HG02588 (cell line): Measurements from ENCODE around the gene USP35.
"Not testable (repeated sequence)": the region's sequence is repeated elsewhere in the genome, so short reads cannot be mapped to it uniquely, and the experiment has no call there.

Experiments
- ATAC-seq: cut with Tn5 transposase; IDR thresholded peaks from one replicate; pipeline ENCODE4 v1.9.1; 2021; ENCODE audit warnings: mild to moderate bottlenecking, moderate library complexity; ENCODE audit not compliant: unreplicated experiment

The USP35 gene

DNA sequence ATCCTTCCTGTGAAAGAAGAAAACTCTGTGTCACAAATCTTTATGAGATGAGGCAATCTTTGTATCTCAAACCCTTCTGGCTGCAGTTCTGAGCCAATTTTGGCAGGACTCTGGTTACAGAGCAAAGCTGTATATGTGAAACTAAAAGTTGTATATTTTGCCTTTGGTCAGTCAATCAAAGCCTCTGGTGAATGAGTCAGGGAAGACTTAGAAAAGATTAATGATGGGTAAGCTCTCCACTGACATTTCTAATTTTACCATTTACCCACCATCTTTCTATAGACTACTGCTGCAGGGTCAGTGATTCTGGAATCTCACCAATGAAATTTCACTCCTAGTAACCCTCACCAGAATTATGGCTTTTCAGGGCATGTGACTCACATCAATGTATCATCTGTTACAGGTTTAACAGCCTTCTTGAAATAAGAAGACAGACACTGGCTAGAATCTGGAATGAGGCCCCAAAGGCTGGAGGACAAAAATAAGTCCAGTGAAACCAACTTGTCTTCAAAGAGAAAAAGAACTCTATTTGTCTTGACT, 43.3 kb downstream of the USP35 start:
- ATAC-seq: no peak

DNA sequence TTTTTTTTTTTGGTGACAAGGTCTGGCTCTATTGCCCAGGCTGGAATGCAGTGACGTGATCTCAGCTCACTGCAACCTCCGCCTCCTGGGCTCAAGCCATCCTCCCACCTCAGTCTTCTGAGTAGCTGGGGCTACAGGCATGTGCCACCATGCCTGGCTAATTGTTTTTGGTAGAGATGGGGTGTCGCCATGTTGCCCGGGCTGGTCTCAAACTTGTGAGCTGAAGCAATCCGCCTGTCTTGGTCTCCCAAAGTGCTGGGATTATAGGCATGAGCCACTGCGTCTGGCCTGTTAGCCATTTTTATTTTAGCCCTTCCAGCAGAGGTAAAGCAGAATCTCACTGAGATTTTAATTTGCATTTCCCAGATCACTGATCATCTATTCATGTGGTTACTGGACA, 44.3 kb downstream of the USP35 start:
- ATAC-seq: not testable (repeated sequence)

DNA sequence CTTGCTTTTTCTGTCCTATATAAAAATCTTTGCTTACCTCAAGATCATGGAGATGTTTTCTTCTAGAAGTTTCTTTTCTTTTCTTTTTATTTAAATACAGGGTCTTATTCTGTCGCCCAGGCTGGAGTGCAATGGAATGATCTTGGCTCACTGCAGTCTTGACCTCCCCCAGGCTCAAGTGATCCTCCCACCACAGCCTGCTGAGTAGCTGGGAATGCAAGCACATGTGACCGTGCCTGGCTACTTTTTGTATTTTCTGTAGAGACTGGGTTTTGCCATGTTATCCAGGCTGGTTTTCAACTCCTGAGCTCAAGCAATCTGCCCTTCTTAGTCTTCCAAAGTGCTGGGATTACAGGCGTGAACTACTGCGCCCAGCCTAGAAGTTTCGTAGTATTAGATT, 45.3 kb downstream of the USP35 start:
- ATAC-seq: no peak

DNA sequence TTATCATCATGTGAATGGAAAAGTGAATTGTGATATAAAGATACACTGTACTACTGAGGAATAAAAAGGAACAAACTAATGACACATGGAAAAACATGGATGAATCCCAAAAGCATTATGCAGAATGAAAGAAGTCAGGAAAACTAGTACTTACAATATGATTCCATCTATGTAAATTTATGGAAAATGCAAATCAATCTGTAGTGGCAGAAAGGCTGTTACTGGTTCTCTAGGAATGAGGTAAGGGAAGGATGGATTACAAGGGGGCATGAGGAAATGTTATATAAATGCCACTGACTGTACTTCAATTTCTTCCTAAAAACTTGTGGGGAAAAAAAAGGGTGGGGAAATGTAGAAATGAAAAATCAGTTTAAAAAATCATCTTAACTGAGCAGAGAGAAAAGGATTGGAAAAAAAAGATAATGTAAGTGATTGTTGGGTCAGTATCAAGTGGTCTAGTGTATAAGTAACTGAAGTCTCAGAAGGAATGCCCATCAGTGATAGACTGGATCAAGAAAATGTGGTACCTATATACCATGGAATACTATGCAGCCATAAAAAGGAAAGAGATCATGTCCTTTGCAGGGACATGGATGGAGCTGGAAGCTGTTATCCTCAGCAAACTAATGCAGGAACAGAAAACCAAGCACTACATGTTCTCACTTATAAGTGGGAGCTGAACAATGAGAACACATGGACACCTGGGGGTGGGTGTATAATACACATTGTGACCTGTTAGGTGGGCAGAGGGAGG, 48.8 kb downstream of the USP35 start:
- ATAC-seq: no peak

DNA sequence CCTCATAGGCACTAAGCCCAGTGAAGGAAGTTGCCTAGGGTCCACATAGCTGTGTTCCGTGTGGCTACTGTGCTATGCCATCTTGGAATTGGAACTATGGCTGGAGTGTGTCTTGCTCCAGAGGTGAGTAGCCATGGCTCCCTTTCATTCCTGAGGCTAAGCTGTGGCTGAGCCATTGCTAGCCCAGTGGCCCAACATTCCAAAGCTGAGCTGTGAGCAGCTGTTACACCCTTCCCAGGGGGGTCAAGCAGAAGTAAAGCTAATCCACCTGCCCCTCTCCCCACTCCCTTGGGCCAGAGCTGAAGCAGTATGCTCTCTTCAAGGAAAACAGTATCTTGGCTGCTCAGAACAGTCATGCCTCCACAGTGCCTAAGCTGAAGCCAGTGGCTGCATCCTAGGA, 51.1 kb downstream of the USP35 start:
- no peak for ATAC-seq

DNA sequence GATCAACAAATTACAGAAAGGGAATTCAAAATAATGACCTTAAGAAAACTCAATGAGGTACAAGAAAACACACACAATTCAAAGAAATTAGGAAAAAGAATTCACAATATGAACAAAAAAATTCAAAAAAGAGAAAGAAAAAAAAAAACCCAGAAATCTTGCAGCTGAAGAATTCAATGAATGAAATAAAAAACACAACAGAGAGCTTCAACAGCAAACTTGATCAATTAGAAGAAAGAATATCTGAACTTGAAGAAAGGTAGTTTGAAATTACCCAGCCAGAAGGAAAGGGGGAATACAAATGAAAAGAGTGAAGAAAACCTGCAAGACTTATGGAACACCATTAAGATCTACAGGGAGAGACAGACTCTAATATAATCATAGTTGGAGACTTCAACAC, 52.8 kb downstream of the USP35 start:
- ATAC-seq: no peak

DNA sequence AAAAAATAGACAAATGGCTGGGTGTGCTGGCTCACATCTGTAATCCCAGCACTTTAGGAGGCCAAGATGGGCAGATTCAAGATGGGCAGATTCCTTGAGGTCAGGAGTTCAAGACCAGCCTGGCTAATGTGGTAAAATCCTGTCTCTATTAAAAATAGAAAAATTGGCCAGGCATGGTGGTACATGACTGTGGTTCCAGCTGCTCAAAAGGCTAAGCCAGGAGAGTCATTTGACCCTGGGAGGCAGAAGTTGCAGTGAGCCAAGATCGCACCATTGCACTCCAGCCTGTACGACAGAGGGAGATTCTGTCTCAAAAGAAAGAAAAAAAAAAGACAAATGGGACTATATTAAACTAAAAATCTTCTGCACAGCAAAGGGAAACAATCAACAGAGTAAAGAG, 55.4 kb downstream of the USP35 start:
- no peak for ATAC-seq

DNA sequence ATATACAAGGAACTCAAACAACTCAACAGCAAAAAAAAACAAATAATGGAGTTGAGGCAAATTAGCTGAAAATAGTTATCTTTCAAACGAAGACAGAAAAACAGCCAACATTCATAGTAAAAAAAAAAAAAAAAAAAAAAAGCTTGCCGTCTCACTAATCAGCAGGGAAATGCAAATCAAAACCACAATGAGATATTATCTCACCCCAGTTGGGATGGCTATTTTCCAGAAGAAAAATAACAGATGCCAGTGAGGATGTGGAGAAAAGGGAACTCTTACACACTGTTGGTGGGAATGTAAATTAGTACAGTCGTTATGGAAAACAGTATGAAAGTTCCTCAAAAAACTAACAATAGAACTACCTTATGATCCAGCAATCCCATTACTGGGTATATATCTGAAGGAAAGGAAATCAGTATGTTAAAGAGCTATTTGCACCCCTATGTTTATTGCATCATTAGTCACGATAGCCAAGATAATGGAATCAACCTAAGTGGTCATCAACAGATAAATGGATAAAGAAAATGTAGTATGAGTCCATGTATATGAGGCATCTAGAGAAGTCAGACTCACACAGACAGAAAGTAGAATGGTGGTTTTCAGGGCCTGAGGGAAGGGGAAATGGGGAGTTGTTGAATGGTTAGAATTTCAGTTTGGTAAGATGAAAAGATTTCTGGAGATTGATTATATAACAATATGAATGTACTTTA, 56.0 kb downstream of the USP35 start:
- ATAC-seq: no peak

DNA sequence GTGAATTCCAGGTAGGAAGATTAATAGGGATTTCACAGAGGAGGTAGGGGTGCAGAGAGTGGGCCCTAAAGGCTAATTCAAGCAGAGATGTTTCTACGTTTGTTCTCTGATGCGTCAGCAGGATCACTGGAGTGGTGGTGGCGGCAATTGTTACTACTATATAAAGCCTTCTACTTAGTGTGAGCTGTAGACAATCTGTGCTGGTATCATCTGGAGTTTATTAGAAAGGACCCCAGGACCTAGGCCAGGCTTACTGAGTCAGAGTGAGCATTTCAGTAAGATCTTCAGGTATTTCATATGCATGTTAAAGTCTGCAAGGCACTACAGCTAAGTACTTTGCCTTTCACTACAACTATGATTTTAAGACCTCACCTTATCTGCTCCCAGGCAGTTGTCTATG, 59.5 kb downstream of the USP35 start:
- ATAC-seq: no peak

DNA sequence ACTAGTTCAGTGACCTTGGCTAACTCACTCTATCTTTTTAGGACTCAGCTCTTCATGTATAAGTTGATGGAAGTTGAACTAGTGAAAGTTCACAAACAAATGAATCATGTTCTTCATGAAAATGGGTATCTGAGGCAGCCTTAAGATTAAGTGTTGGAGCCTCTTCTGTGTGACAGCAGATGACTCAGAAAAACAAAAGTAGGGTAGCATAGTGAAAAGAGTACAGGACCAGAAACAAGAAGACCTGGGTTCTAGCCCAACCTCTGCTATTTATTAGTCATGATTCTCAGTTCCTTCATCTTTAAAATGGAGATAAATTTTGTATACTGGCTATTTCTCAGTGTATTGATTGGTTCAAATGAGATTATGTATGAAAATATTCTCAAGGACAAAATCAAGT, 60.2 kb downstream of the USP35 start:
- no peak for ATAC-seq

DNA sequence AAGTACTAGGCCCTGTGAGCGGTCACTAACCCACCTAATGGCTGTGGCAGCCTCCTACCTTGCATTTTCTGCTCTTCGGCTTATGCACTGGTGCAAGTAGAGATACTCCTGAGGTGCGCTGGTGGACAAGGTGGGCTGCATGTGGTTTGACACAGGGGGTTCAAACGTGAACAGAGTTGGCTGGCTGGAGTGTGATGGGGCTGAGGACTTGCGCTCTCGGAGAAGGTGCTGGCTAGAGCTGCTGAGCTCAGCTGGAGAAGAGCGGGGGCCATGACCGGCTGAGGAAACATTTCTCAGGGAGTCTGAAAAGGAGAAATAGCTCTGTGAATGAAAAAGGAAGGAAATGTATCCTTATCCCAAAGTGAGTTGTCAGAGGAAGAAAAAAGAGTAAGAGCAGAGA, 61.4 kb downstream of the USP35 start:
- ATAC-seq: no peak

DNA sequence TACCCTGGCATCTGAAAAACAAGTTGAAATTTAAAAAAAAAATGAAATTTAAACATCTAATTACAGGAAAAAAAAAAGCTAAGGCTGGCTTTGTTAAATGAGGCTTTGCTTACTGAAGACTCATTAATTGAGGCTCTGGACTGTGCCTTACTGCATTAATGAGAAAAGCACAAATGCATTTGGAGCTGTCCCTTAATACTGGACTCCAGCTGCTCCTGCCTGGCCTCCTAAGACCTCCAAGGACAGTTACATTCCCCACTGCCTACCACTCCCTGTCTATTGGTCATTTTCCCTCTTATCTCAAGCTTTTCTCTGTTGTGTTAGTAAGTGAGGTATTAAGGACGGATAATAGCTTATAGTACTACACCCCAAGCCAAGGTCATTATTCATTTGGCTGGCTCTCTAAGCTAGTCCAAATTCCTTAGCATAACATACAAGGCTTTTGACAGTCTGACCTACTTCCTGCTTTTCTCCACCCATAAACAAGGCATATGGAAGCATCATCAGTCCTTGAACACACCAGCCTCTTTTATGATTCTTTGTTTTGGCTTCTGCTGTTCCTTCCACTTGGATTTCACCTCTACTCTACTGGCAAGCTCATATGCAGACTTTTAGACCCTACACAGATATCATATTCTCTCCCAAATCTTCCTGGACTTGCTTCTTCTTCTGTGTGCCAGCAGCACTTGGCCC, 62.5 kb downstream of the USP35 start:
- ATAC-seq: no peak

DNA sequence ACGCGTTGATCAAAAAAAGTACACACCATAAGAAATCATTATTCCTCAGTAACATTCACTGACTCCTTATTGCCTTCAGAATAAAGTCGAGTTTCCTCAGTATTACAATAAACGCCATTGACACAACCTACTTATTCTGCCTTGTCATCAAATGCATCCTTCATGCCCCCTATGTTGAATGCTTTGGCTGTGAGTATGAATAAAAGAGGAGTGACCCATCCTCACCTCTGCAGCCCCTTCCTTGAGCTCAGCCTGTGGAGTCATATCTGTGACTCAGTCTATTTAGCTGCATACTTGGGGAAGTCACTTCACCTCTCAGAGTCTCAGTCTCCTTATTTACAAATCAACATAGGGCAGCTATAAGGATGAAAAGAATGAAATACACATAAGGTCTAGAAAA, 65.1 kb downstream of the USP35 start:
- ATAC-seq: no peak

DNA sequence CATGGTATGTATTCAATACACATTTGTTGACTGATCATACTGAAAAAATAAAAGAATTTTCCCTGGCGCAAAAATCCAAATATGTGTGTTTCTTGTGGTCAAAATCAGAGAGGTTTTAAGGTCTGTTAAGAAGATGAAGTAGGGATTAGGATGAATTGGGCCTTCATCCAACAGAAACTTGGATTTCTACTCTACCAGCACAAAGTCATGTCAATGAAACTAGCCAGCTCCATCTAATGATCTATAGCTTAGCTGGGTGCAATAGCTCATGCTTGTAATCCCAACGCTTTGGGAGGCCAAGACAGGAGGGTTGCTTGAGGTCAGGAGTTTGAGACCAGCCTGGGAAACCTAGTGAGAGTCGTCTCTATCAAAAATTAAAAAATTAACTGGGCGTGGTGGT, 65.5 kb downstream of the USP35 start:
- no peak for ATAC-seq

DNA sequence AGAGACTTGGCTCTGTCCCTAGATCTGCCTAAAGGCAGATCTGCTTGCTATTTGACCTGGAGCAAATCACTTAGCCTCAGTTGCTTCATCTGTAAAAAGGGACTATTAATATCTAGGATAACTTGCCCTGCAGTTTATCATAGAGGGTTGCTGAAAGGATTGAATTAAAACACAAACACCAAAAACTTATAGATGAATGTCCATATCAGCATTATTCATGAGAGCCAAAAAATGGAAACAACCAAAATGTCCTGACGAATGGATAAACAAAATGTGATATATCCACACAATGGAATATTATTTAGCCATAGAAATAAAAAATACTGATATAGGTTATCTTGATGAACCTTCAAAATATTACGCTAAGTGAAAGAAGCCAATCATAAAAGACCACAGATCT, 67.2 kb downstream of the USP35 start:
- no peak for ATAC-seq

DNA sequence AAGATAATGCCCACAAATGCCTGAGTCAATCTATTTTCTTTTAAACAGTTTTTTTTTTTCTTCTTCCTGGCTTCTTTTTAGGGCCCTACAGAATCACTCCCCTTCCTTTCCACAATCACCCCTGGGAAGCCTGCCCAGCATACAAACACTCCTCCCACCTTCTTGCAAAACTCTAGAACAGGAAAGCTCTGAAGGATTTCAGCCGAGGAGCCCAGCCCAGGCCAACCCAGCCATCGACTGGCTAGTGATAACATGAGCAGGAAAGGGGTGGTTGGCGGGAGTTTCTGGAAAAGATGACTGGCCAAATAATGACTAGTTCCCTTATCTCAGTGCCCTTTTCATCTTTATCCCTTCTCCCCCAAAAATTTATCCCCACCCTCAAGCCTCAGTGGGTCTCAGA, 68.2 kb downstream of the USP35 start:
- ATAC-seq: no peak

DNA sequence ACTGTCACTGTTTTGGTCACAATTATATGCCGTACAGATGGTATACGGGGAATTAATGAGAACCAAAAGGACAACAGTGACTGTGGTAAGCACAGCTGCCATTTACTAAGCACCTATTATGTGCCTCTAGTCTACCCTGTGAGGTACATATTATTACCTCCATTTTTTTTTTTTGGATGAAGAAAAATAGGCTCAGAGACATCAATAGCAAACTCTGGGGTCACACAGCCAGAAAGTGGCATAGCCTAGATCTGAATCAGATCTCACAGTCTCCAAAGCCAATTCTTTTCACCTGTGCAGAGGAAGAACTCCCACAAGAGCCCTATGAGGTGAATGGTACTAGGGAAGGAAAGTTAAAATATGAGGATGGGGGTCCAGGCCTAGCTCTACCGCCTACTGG, 68.9 kb downstream of the USP35 start:
- no peak for ATAC-seq

DNA sequence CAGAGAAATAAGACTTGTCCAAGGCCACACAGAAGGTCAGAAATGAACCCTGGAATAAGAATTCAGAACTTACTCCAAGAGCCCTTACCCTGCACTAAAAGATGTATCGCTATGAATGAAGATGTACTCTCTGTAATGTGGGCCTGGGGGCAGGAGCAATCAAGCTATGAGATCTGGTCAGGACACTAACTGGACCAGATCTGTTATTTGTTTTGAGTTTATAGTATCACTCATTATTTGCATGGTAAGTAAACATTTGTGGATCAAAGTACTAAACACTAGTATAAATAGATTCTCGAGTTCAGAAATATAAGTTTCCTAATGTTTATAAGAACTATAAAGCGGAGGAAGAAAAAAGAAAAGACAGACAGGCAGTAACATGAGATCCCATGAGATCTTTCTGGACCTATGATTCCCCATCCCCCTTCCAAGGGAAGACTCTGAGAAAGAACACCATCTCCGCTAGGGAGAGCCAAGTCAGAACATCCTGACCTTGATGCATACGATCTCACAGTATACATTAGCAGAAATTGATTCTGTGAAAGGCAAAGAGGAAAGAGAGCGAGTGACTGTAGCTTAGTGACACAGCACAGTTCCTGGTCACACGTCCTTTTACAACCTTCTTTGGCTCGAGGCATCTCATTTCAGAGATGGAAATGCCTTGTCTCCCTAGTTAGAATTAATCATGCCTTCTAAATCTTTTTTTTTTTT, 71.2 kb downstream of the USP35 start:
- ATAC-seq: no peak

DNA sequence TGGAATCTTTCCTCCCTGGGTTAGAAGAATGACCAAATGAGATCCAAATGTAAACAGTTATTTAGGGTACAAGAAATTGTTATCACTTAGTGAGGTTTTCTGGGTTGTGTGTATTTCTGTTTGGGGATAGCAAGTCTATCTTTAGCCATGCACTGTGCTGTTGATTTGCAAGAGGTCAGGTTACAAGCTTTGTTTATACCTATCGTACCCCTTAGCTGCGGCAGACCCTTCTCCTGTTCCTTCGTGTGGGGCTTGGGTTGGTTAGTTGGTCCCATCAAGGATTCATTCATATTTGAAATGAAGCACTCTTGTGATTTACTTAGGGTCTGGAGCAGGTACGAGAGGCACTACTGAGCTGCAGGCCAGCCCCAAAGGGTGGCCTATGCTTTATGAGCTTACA, 72.6 kb downstream of the USP35 start:
- ATAC-seq: no peak

DNA sequence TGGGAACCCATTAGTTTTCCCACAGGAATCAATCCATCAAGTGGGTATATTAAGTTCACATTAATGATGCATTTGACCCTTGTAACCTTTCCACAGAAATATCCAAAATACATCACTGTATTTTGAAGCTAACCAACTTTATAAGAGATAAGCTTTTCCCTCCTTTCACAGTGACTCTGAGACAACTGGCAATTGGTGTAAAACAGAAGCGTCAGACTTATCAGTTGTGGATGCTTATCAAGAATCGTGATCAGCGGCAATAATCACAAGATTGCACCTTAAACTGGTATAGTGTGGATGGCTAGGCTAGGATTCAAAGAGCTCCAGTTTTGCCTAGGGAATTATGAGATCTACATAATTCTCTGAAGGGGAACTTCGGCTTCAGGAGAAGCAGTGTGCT, 73.1 kb downstream of the USP35 start:
- no peak for ATAC-seq

DNA sequence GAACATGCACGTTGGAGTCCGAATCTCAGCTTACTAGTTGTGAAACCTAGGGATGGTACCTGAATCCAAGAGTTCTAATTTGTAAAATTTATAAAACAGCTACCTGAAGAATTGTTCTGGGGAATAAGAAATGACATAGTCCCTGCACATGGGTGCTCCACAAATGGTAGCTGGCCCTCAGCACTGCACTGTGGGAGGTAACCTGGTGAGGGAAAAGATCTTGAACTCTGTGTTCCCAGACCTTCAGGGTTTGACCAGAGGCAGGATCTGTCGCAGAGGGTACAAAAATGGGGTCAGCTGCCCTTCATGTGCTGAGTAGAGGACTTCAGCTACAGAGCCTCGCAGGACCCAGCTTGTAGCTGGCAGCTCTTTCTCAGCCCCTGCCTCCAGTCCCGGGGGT, 73.5 kb downstream of the USP35 start:
- ATAC-seq: no peak
